Mesendoderm (in vitro differentiated cells): Measurements from ENCODE around the gene PPP1CC.

ENCODE experiments used
- DNase-seq: peaks from one replicate; pipeline ENCODE4 v3.0.0; 2013
- H2AK5ac ChIP-seq: 2 replicates; pipeline ENCODE4 v1.6.1; 2013; ENCODE audit warnings: low read length, inconsistent platforms
- H2BK120ac ChIP-seq: 2 replicates; pipeline ENCODE4 v1.6.1; 2013; ENCODE audit warnings: low read depth, mild to moderate bottlenecking, low read length, moderate library complexity, mixed read lengths
- H2BK15ac ChIP-seq: replicated peaks from 2 replicates; pipeline ENCODE4 v1.6.1; 2013; ENCODE audit warnings: low read depth, mild to moderate bottlenecking, moderate library complexity
- H2BK5ac ChIP-seq: 2 replicates; pipeline ENCODE4 v1.6.1; 2013; ENCODE audit warnings: low read length, inconsistent platforms
- H3K18ac ChIP-seq: 2 replicates; pipeline ENCODE4 v1.6.1; 2013; ENCODE audit warnings: mild to moderate bottlenecking, low read length, mixed read lengths
- H3K23ac ChIP-seq: one replicate; pipeline ENCODE4 v1.6.1; 2013; ENCODE audit warnings: low read length
- H3K27ac ChIP-seq: 2 replicates; pipeline ENCODE4 v1.5.1; 2013; ENCODE audit warnings: low read depth, mild to moderate bottlenecking, inconsistent platforms, low read length, moderate library complexity
- H3K27me3 ChIP-seq: 2 replicates; pipeline ENCODE4 v1.6.1; 2013; ENCODE audit warnings: low read length, control low read depth, mild to moderate bottlenecking, inconsistent platforms; ENCODE audit not compliant: insufficient read depth, poor library complexity
- H3K36me3 ChIP-seq: 2 replicates; pipeline ENCODE4 v1.6.1; 2013; ENCODE audit warnings: low read length, inconsistent platforms; ENCODE audit not compliant: control insufficient read depth, insufficient read depth
- H3K4ac ChIP-seq: one replicate; pipeline ENCODE4 v1.6.1; 2013; ENCODE audit warnings: low read depth, mild to moderate bottlenecking, low read length, moderate library complexity
- H3K4me1 ChIP-seq: 2 replicates; pipeline ENCODE4 v1.6.1; 2013; ENCODE audit warnings: low read depth, low read length, inconsistent platforms; ENCODE audit not compliant: control insufficient read depth
- H3K4me2 ChIP-seq: 2 replicates; pipeline ENCODE4 v1.6.1; 2013; ENCODE audit warnings: low read length
- H3K4me3 ChIP-seq: 2 replicates; pipeline ENCODE4 v1.5.1; 2013; ENCODE audit warnings: mild to moderate bottlenecking, low read length
- H3K56ac ChIP-seq: one replicate; pipeline ENCODE4 v1.6.1; 2013; ENCODE audit warnings: low read length
- H3K79me1 ChIP-seq: 2 replicates; pipeline ENCODE4 v1.6.1; 2013; ENCODE audit warnings: low read length, inconsistent platforms
- H3K79me2 ChIP-seq: 2 replicates; pipeline ENCODE4 v1.6.1; 2013; ENCODE audit warnings: mild to moderate bottlenecking, low read length; ENCODE audit not compliant: control insufficient read depth, insufficient read depth
- H3K9ac ChIP-seq: 2 replicates; pipeline ENCODE4 v1.6.1; 2013; ENCODE audit warnings: low read length, inconsistent platforms
- H4K5ac ChIP-seq: one replicate; pipeline ENCODE4 v1.6.1; 2013; ENCODE audit warnings: low read length
- H4K8ac ChIP-seq: one replicate; pipeline ENCODE4 v1.6.1; 2013; ENCODE audit warnings: low read depth, mild to moderate bottlenecking, control low read depth, low read length, moderate library complexity
- whole genome bisulfite sequencing: extraction: QIAGEN DNeasy Blood & Tissue Kit; methylation state at CpG from one replicate; pipeline ENCODE4 v1.1.7; 2013; ENCODE audit warnings: low lambda C conversion rate, missing lambda C conversion rate; ENCODE audit not compliant: insufficient coverage; ENCODE audit errors: extremely low coverage; 5-methylcytosine and 5-hydroxymethylcytosine counted together

PPP1CC gene

GRCh38 chr12:110743571-110744093, 941 bp upstream of the PPP1CC start:
- H3K27ac ChIP-seq: no peak overlapping the region
- H4K8ac ChIP-seq: no peak overlapping the region
- H3K36me3 ChIP-seq: no peaks in the 10 kb centered on the region
- H3K4ac ChIP-seq: no peak overlapping the region
- H2BK15ac ChIP-seq: no peak overlapping the region
- H3K23ac ChIP-seq: no peak overlapping the region
- H3K4me1 ChIP-seq: peaks cover 2% of the 10 kb centered on the region
- H3K18ac ChIP-seq: peak overlapping the region; percentile 65
- H3K79me2 ChIP-seq: peaks cover 34% of the 10 kb centered on the region
- H3K4me3 ChIP-seq: peak overlapping the region; percentile 30
- WGBS: no CpG with 5 or more reads among the region's 26 CpGs
- no peaks in the 10 kb centered on the region for H3K27me3 ChIP-seq
- peak overlapping the region; percentile 76 for H3K4me2 ChIP-seq
- no peak for DNase-seq
- H2AK5ac ChIP-seq: no peak overlapping the region
- no peak overlapping the region for H2BK5ac ChIP-seq
- H3K79me1 ChIP-seq: no peaks in the 10 kb centered on the region
- peak overlapping the region; percentile 62 for H3K9ac ChIP-seq
- H4K5ac ChIP-seq: no peak overlapping the region
- H2BK120ac ChIP-seq: no peak overlapping the region
- H3K56ac ChIP-seq: peak overlapping the region; percentile 82

GRCh38 chr12:110742096-110742717, 484 bp downstream of the PPP1CC start:
- H3K79me1 ChIP-seq: peaks cover 2% of the 10 kb centered on the region
- H4K5ac ChIP-seq: no peak overlapping the region
- H3K4me3 ChIP-seq: peak overlapping the region; percentile 96
- H2BK15ac ChIP-seq: no peak overlapping the region
- DNase-seq: no peak
- H3K4me1 ChIP-seq: peaks cover 6% of the 10 kb centered on the region
- H4K8ac ChIP-seq: peak overlapping the region; percentile 57
- peak overlapping the region; percentile 98 for H3K4me2 ChIP-seq
- no peak overlapping the region for H2BK5ac ChIP-seq
- peak overlapping the region; percentile 97 for H3K9ac ChIP-seq
- peak overlapping the region; percentile 70 for H3K27ac ChIP-seq
- H3K23ac ChIP-seq: peak overlapping the region; percentile 36
- no peaks in the 10 kb centered on the region for H3K36me3 ChIP-seq
- H3K4ac ChIP-seq: peak overlapping the region; percentile 99
- H3K79me2 ChIP-seq: peaks cover 48% of the 10 kb centered on the region
- peak overlapping the region; percentile 99 for H3K18ac ChIP-seq
- peak overlapping the region; percentile 97 for H2BK120ac ChIP-seq
- peak overlapping the region; percentile 98 for H3K56ac ChIP-seq
- H2AK5ac ChIP-seq: no peak overlapping the region
- no CpG with 5 or more reads among the region's 44 CpGs for WGBS
- no peaks in the 10 kb centered on the region for H3K27me3 ChIP-seq

- Histone ChIP-seq H3K4me3 (peak overlapping the region; percentile 96), H3K4ac (no peak overlapping the region), H2BK15ac (no peak overlapping the region), H3K79me2 (peaks cover 52% of the 10 kb centered on the region), H3K23ac (no peak overlapping the region), H4K8ac (no peak overlapping the region), H4K5ac (no peak overlapping the region), H3K79me1 (peaks cover 2% of the 10 kb centered on the region), H2AK5ac (no peak overlapping the region), H3K56ac (peak overlapping the region; percentile 98), H3K27ac (no peak overlapping the region), H3K4me1 (peaks cover 6% of the 10 kb centered on the region), H3K9ac (peak overlapping the region; percentile 97), H3K18ac (peak overlapping the region; percentile 99), H3K27me3 (no peaks in the 10 kb centered on the region), H3K36me3 (no peaks in the 10 kb centered on the region), H2BK120ac (no peak overlapping the region), H2BK5ac (no peak overlapping the region), H3K4me2 (peak overlapping the region; percentile 98)
- peak; percentile 51 for DNase-seq
- WGBS: no CpG with 5 or more reads among the region's 14 CpGs
Observed at GRCh38 chr12:110741341-110742095, 1.2 kb downstream of the PPP1CC start.

- no peak for DNase-seq
- Histone ChIP-seq H3K4ac (no peak overlapping the region), H3K27me3 (no peaks in the 10 kb centered on the region), H4K5ac (no peak overlapping the region), H3K4me2 (peak overlapping the region; percentile 2), H3K27ac (no peak overlapping the region), H2BK120ac (no peak overlapping the region), H3K79me1 (peaks cover 2% of the 10 kb centered on the region), H4K8ac (no peak overlapping the region), H3K4me3 (no peak overlapping the region), H3K79me2 (peaks cover 68% of the 10 kb centered on the region), H2BK15ac (no peak overlapping the region), H3K18ac (no peak overlapping the region), H2BK5ac (no peak overlapping the region), H3K56ac (no peak overlapping the region), H2AK5ac (no peak overlapping the region), H3K9ac (no peak overlapping the region), H3K23ac (no peak overlapping the region), H3K4me1 (peaks cover 6% of the 10 kb centered on the region), H3K36me3 (peaks cover 2% of the 10 kb centered on the region)
- WGBS: no CpG with 5 or more reads among the region's 3 CpGs
Observed at GRCh38 chr12:110739894-110740293, 2.8 kb downstream of the PPP1CC start.

- Histone ChIP-seq H3K36me3 (peaks cover 2% of the 10 kb centered on the region), H4K5ac (no peak overlapping the region), H2BK120ac (no peak overlapping the region), H3K4me2 (no peak overlapping the region), H3K79me2 (peaks cover 72% of the 10 kb centered on the region), H3K4ac (no peak overlapping the region), H2BK5ac (no peak overlapping the region), H3K4me3 (no peak overlapping the region), H3K23ac (no peak overlapping the region), H3K56ac (no peak overlapping the region), H3K9ac (no peak overlapping the region), H4K8ac (no peak overlapping the region), H3K18ac (no peak overlapping the region), H2AK5ac (no peak overlapping the region), H3K4me1 (peaks cover 6% of the 10 kb centered on the region), H3K79me1 (peaks cover 2% of the 10 kb centered on the region), H3K27me3 (no peaks in the 10 kb centered on the region), H2BK15ac (no peak overlapping the region), H3K27ac (no peak overlapping the region)
- DNase-seq: no peak
- no CpG with 5 or more reads among the region's 1 CpG for WGBS
Observed at GRCh38 chr12:110739488-110739887, 3.2 kb downstream of the PPP1CC start.
